OCI-LY1 (cell line): ENCODE results near the gene STK4.

ENCODE experiments used
- CTCF ChIP-seq: fragments of 200-600 bp; sonication (generic), shearing (Covaris generic); IDR thresholded peaks from 2 replicates; pipeline ENCODE4 v1.5.1; 2017; ENCODE audit warnings: mild to moderate bottlenecking, antibody characterized with exemption, low read length, moderate library complexity, mixed read lengths
- EZH2 ChIP-seq: fragments of 200-600 bp; sonication (generic), shearing (Covaris generic); IDR thresholded peaks from 2 replicates; pipeline ENCODE4 v1.8.0; 2017; ENCODE audit warnings: borderline replicate concordance, mixed run types, mild to moderate bottlenecking, antibody characterized with exemption, low read length, moderate library complexity, mixed read lengths

GRCh38 chr20:44941120-44941691 is 25.1 kb upstream of the STK4 start:
- TF ChIP-seq CTCF (no peak), EZH2 (no peak)
